HG03571 (cell line): ENCODE measurements around the gene KCNMA1.
A peak's percentile ranks its signal among the peaks of the same experiment; 100 is the strongest.
"Not testable (repeated sequence)": the region's sequence is repeated elsewhere in the genome, so short reads cannot be mapped to it uniquely, and the experiment has no call there.

Source experiments
- ATAC-seq: cut with Tn5 transposase; IDR thresholded peaks from one replicate; pipeline ENCODE4 v1.9.1; 2021; ENCODE audit not compliant: unreplicated experiment

The KCNMA1 gene

GRCh38 chr10:77664008-77664407 lies 26.4 kb upstream of the KCNMA1 start:
- no peak for ATAC-seq

GRCh38 chr10:77661674-77662073 lies 24.1 kb upstream of the KCNMA1 start:
- ATAC-seq: no peak

- no peak for ATAC-seq
Measured at GRCh38 chr10:77661100-77661499, 23.5 kb upstream of the KCNMA1 start.

GRCh38 chr10:77659046-77659670 lies 21.6 kb upstream of the KCNMA1 start:
- ATAC-seq: not testable (repeated sequence)

- ATAC-seq: no peak
Measured at GRCh38 chr10:77653210-77653609, 15.6 kb upstream of the KCNMA1 start.

- ATAC-seq: peak; percentile 56
Measured at GRCh38 chr10:77649333-77650331, 12.0 kb upstream of the KCNMA1 start.

- no peak for ATAC-seq
Measured at GRCh38 chr10:77648472-77648871, 10.9 kb upstream of the KCNMA1 start.

- no peak for ATAC-seq
Measured at GRCh38 chr10:77647543-77648293, 10.1 kb upstream of the KCNMA1 start.

GRCh38 chr10:77644557-77645243 lies 7.1 kb upstream of the KCNMA1 start:
- ATAC-seq: no peak

- no peak for ATAC-seq
Measured at GRCh38 chr10:77643795-77644468, 6.3 kb upstream of the KCNMA1 start.

GRCh38 chr10:77641788-77642397 lies 4.3 kb upstream of the KCNMA1 start:
- ATAC-seq: no peak

- ATAC-seq: no peak
Measured at GRCh38 chr10:77641344-77641743, 3.7 kb upstream of the KCNMA1 start.

- no peak for ATAC-seq
Measured at GRCh38 chr10:77640167-77640566, 2.6 kb upstream of the KCNMA1 start.

- no peak for ATAC-seq
Measured at GRCh38 chr10:77639756-77640155, 2.1 kb upstream of the KCNMA1 start.

- ATAC-seq: no peak
Measured at GRCh38 chr10:77638321-77639101, 903 bp upstream of the KCNMA1 start.

GRCh38 chr10:77636967-77637531 lies 559 bp downstream of the KCNMA1 start:
- no peak for ATAC-seq

- ATAC-seq: no peak
Measured at GRCh38 chr10:77636282-77636966, 1.2 kb downstream of the KCNMA1 start.
